Peyer's patch (tissue), 4 donors: ENCODE data around the gene FOXC2.

Experiments
- CTCF ChIP-seq, 6 experiments: fragments of 450-650 bp in 4 of 6; fragments of 200-600 bp in 2 of 6; sonication (generic) in 1 of 6; IDR thresholded peaks; one replicate each; pipeline ENCODE4 v1.5.1; 2017 to 2019; ENCODE audit warnings: antibody characterized with exemption in 6 of 6, mild to moderate bottlenecking in 3 of 6, moderate library complexity in 1 of 6
- POLR2A ChIP-seq, 2 donors: fragments of 450-650 bp; IDR thresholded peaks; one replicate each; pipeline ENCODE4 v1.5.1; 2017; ENCODE audit warnings: antibody characterized with exemption in 2 of 2, mild to moderate bottlenecking in 2 of 2, moderate library complexity in 2 of 2

- TF ChIP-seq CTCF (IDR thresholded peaks at IDR 0.05): no peak
- no peak for TF ChIP-seq POLR2A (IDR thresholded peaks at IDR 0.05)
These were observed 4.2 kb downstream of the FOXC2 start for GRCh38 chr16:86570558-86571529.
